ENCODE data around the gene SETBP1. TPM values are rescaled to one million over a fixed set of nuclear protein-coding genes. Genes with fewer than 3 reads are reported as not detected.
"Not testable (repeated sequence)": the region's sequence is repeated elsewhere in the genome, so short reads cannot be mapped to it uniquely, and the experiment has no call there.

The SETBP1 gene
- total RNA-seq, 1 experiment from 2014 or later: 0.33 TPM

GRCh38 chr18:44790860-44791259 is 110.2 kb downstream of the SETBP1 start:
- DNase-seq (ENCODE audit: low spot score): no peak

- no peak for DNase-seq (ENCODE audit: low spot score)
These were observed 110.8 kb downstream of the SETBP1 start for GRCh38 chr18:44791520-44791919.

- DNase-seq (ENCODE audit: low spot score): no peak
These were observed 111.9 kb downstream of the SETBP1 start for GRCh38 chr18:44792456-44793061.

DNA sequence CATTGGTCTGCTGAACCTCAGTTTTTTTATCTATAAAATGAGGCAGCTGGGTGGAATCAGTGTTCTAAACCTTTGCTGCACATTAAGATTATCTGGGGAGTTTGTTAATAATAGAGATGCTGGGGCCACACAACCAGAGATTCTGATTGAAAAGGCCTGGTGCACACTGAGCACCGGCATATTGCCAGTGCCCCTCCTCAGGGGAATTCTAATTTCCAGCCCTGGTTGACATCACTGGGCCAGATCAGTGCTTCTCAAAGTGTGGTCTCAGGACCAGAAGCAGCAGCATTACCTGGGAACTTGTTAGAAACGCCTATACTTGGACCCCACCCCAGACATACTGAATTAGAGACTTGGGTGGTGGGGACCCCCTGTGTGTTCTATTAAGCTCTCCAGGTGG is 112.5 kb downstream of the SETBP1 start:
- DNase-seq (ENCODE audit: low spot score): no peak

GRCh38 chr18:44793685-44794084 is 113.0 kb downstream of the SETBP1 start:
- DNase-seq (ENCODE audit: low spot score): no peak

GRCh38 chr18:44795241-44795640 is 114.6 kb downstream of the SETBP1 start:
- no peak for DNase-seq (ENCODE audit: low spot score)

GRCh38 chr18:44796429-44797428 is 116.0 kb downstream of the SETBP1 start:
- no peak for DNase-seq (ENCODE audit: low spot score)

DNA sequence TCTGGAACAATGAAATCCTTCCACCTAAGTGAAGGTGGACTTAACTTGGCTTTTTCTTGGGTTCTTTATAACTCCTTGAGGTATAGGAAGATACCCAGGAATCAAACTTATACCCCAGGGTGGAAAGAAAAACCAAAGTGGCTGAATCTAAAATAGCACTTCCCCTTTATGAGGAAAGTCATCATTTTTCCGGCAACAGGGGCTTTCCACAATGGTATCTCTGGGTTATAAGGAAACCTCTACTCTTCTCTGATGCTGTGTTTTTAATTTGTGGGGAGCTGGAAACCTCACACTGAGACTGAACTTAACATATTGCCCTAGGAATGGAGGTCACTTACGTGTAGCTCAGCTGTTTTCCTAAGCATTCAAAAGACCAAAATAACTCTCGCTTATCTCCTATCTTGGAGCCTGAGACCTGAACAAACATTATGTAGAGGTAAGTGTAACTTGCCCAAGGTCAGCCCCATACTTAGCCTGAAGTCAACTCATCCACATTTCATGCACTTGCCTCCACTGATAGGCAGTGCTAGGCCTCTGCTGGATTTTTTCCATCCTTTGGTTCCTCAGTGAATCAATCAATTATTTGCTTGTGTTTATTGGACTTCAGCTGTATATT is 117.9 kb downstream of the SETBP1 start:
- DNase-seq (ENCODE audit: low spot score): no peak

DNA sequence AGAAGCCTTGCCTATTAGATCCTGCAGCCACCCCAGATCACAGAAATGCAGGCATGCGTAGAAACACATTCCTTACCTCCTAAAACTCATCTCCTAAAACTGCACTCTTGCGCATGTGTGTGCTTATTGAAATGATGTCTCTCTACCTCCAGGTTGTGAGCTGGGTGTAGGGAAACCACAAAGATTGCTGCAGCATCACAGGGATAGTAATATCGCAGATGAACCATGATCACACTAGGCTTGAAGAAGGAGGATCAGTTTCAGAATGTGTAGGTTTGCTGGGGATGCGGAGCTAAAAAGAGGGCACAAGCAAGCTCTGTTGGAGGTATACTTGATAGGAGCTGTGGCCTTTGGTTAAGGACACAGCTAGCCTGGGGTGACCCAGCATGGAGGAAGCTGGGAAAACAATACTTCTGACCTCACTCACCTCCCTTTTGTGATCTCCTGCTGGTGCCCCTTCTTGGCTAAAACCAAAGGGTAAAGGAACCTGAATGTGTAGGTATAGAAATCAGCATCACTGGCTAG is 118.8 kb downstream of the SETBP1 start:
- DNase-seq (ENCODE audit: low spot score): no peak

DNA sequence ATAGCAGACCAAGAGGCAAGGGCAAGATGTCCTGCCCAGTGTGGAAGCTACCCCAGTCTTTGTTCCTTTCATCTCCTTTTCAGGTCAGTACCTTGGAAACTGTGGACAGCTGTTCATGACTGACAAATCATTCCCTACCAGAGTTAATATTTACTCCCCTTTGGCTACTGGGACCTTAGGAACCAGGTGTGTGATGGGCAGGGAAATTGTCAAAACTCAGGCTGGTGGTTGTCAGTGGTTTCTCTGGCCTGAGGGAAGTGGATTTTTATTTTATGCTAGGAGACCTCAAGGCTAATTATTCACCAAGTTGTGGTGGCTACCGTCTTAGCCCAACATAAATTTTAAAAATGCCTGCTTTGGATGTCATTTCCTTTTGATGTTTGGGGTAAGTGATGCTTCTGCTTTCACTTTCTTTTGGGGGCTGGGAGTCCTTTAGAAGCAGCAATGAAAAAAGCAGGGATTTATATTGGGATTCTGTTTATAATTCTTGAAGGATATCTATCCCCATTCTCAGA is 119.3 kb downstream of the SETBP1 start:
- no peak for DNase-seq (ENCODE audit: low spot score)

- not testable (repeated sequence) for DNase-seq (ENCODE audit: low spot score)
These were observed 120.1 kb downstream of the SETBP1 start for GRCh38 chr18:44800766-44801165.

GRCh38 chr18:44801781-44802180 is 121.1 kb downstream of the SETBP1 start:
- no peak for DNase-seq (ENCODE audit: low spot score)

- DNase-seq (ENCODE audit: low spot score): no peak
These were observed 121.8 kb downstream of the SETBP1 start for GRCh38 chr18:44802508-44802907.

GRCh38 chr18:44803019-44803650 is 122.4 kb downstream of the SETBP1 start:
- no peak for DNase-seq (ENCODE audit: low spot score)

DNA sequence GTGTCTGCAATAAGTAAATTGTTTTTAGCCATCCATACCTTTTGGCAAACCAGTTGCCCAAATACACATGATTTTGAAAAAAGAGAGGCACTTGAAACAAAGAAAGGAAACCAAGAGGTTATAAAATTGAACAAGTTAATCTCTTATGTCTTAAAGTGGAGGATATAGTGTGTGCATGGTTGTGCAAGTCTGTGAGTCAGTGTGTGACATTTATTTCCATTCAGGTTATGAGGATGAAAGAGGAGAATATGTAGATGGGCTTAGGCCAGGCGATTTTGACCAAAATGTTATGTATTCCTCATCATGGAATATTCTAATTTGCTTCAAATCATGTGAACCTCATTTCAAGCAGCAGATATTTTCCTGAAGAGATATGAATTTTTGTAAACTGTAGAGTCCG is 123.3 kb downstream of the SETBP1 start:
- no peak for DNase-seq (ENCODE audit: low spot score)

DNA sequence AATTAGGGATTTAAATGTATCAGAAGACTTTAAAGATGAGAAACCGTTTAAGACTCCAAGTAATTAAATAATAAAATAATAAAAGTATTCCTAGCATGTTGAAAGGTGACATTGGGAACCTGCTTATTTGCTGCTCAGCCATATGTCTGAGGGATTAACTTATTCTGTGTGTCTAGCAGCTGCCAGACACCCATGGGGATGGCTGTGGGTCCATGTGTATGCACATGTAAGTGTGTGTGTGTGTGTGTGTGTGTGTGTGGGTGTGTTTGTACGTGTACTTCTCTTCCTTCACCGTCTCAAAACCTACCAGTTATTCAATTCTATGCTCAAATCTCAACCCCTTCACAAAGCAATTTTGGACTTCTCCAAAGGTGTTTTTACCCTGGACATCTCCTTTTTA is 124.5 kb downstream of the SETBP1 start:
- no peak for DNase-seq (ENCODE audit: low spot score)

DNA sequence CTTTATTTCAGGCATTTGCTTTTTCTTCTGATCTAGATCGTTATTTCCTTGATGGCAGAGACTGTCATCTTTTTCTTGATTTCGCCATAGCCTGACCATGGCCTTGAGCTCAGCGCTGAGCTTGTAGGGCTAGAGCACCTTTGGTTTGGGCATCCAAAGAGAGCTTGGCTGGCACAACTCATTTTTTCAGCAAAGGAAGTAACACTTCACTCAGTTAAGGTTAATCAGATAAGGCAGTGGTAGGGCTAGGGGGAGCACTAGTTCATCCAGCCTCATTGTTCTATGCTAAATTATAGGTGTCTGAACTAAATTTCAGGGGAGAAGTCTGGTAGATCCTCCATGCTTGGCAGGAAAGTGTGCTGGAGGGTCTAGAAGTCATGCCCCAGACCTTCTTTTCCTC is 125.0 kb downstream of the SETBP1 start:
- DNase-seq (ENCODE audit: low spot score): no peak

DNA sequence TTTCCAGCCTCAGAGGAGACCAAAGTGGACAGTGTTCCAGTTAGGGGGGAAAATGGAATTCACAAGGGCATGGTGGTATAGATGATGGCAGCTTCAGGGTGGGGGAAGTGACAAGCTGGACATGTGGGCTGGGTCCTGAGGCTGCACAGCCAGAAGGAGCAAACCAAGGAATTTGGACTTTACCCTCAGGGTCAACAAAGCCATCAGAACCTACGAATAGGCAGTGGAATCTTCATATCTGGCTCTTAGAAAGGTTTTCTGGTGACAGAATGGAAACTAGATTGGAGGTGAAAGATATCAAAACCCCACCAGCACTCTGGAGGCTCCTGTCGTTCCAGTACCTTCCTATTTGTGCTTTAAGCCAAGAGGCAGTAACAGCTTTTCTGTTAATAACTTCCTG is 127.1 kb downstream of the SETBP1 start:
- no peak for DNase-seq (ENCODE audit: low spot score)

DNA sequence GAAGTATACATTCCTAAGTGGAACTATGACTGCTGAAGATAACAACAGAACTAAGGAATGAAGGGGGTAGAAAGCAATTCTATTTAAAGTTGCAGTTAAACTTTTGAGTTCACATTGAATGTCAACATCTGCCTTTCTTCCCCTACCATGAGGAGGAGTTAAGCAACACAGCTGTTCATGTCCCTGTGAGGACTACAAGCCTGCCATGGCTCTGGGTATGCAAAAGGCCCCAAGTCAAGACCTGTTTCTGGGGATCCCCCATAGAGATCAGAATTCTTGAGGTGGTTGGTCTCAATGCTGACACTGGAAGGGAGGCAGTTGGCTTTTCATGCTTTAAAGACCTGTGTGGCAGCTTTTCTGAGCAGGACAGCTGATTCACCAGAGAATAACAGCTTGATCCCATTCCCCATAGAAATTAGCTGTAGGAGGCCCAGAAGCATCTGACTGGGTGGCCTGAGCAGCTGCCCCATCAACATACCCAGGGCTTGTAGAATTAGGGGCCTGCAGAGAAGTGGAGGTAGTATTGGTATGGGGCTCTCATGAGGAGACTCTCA is 131.0 kb downstream of the SETBP1 start:
- DNase-seq (ENCODE audit: low spot score): no peak

DNA sequence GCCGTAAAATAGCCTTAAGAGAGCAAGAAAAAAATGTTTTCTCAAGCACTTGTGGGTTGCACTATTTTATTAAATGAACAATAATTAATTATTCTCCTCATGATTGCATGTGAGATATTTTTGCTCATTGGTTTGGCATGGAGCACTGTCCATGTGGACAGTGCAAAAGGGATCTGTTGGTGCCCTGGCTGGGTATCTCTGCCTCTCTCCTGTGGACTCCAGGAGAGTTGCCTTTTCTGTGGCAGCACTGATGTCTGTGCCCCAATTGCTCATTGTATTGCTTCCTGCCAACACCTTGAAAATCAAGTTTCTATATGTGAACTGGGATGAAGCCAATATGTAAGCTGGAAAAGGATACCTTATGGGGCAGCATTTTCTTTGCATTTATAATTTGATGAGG is 131.7 kb downstream of the SETBP1 start:
- DNase-seq (ENCODE audit: low spot score): no peak

DNA sequence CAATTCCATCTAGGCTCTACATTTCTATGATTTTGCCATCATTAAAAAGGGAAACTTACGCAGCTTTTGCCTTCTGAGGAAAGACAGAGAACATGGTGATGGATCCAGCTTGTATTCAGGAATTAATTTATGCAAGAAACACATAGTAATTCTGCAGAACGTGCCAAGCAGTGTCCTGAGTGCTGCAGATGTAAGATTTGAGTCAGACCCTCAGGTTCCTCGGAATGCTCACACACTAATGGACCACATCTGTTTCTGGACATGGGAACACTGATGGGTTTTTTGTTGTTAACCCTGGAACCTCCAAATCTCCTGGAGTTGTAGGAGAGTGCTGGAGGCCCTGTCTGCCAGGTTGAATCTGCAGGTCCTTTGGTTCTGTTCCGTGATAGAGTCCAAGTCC is 132.9 kb downstream of the SETBP1 start:
- DNase-seq (ENCODE audit: low spot score): no peak
